ENCODE data around the gene CEMIP.

Gene CEMIP

DNA sequence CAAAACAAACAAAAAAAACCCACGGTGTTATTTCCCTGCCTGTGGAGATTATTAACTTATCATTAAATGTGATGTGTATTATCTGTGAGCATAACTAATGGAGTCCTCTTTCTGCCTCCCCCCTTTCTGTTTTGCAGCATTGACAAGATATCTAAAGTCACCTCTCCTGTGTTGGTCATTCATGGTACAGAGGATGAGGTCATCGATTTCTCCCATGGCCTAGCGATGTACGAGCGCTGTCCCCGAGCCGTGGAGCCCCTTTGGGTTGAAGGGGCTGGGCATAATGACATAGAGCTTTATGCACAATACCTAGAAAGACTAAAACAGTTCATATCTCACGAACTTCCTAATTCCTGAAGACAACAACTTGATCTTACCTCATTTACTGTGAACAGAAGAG, 25.2 kb upstream of the CEMIP start:
- no peaks in the 10 kb centered on the region for H3K9me2 ChIP-seq (replicated peaks; ENCODE audit: insufficient read depth, low read length)
- no peaks in the 10 kb centered on the region for H3K79me2 ChIP-seq (ENCODE audit: low read length)
- TF ChIP-seq CTCF (IDR thresholded peaks at IDR 0.05; ENCODE audit: low read length) = no peak
- no peak for TF ChIP-seq EZH2 (optimal IDR thresholded peaks at IDR 0.05; ENCODE audit: low read depth, low read length)
- no peak for TF ChIP-seq EZH2phosphoT487 (IDR thresholded peaks at IDR 0.05; ENCODE audit: low read length)
- no peaks in the 10 kb centered on the region for H3F3A ChIP-seq (ENCODE audit: insufficient read depth, low read length)
- no peaks in the 10 kb centered on the region for H3K9me3 ChIP-seq (replicated peaks; ENCODE audit: insufficient read depth, low read length)
- DNase-seq = no peak
- H3K4me3 ChIP-seq (ENCODE audit: low read length) = no peak overlapping the region
- H3K27me3 ChIP-seq (replicated peaks; ENCODE audit: insufficient read depth, low read length) = no peaks in the 10 kb centered on the region
- H2AFZ ChIP-seq (ENCODE audit: low read length) = no peak overlapping the region
- no peak overlapping the region for H3K4me2 ChIP-seq (ENCODE audit: low read depth, low read length)
- no peak overlapping the region for H3K27ac ChIP-seq (ENCODE audit: low read length)
- H3K36me3 ChIP-seq (replicated peaks; ENCODE audit: insufficient read depth, low read length) = no peaks in the 10 kb centered on the region
- no peaks in the 10 kb centered on the region for H4K20me1 ChIP-seq (ENCODE audit: insufficient read depth, low read length)
- H3K9ac ChIP-seq (ENCODE audit: low read length) = no peak overlapping the region
- no peaks in the 10 kb centered on the region for H3K4me1 ChIP-seq (ENCODE audit: low read length)

GRCh38 chr15:80755885-80756284, 23.3 kb upstream of the CEMIP start:
- H3K9ac ChIP-seq (ENCODE audit: low read length) = no peak overlapping the region
- H3K9me3 ChIP-seq (replicated peaks; ENCODE audit: insufficient read depth, low read length) = no peaks in the 10 kb centered on the region
- H3K36me3 ChIP-seq (replicated peaks; ENCODE audit: insufficient read depth, low read length) = no peaks in the 10 kb centered on the region
- no peak for TF ChIP-seq EZH2phosphoT487 (IDR thresholded peaks at IDR 0.05; ENCODE audit: low read length)
- H3K4me2 ChIP-seq (ENCODE audit: low read depth, low read length) = no peak overlapping the region
- no peaks in the 10 kb centered on the region for H3K9me2 ChIP-seq (replicated peaks; ENCODE audit: insufficient read depth, low read length)
- no peak for DNase-seq
- H3K27ac ChIP-seq (ENCODE audit: low read length) = no peak overlapping the region
- no peaks in the 10 kb centered on the region for H3K4me1 ChIP-seq (ENCODE audit: low read length)
- H3K4me3 ChIP-seq (ENCODE audit: low read length) = no peak overlapping the region
- no peaks in the 10 kb centered on the region for H3K79me2 ChIP-seq (ENCODE audit: low read length)
- no peak overlapping the region for H2AFZ ChIP-seq (ENCODE audit: low read length)
- no peaks in the 10 kb centered on the region for H4K20me1 ChIP-seq (ENCODE audit: insufficient read depth, low read length)
- H3F3A ChIP-seq (ENCODE audit: insufficient read depth, low read length) = no peaks in the 10 kb centered on the region
- H3K27me3 ChIP-seq (replicated peaks; ENCODE audit: insufficient read depth, low read length) = no peaks in the 10 kb centered on the region

GRCh38 chr15:80758130-80758745, 20.9 kb upstream of the CEMIP start:
- Histone ChIP-seq H3K9me2 (replicated peaks; ENCODE audit: insufficient read depth, low read length) (no peaks in the 10 kb centered on the region), H3K4me1 (ENCODE audit: low read length) (no peaks in the 10 kb centered on the region), H3K9ac (ENCODE audit: low read length) (no peak overlapping the region), H3K4me3 (ENCODE audit: low read length) (no peak overlapping the region), H3K27me3 (replicated peaks; ENCODE audit: insufficient read depth, low read length) (no peaks in the 10 kb centered on the region), H3K27ac (ENCODE audit: low read length) (no peak overlapping the region), H3K79me2 (ENCODE audit: low read length) (no peaks in the 10 kb centered on the region), H3F3A (ENCODE audit: insufficient read depth, low read length) (no peaks in the 10 kb centered on the region), H3K9me3 (replicated peaks; ENCODE audit: insufficient read depth, low read length) (no peaks in the 10 kb centered on the region), H3K4me2 (ENCODE audit: low read depth, low read length) (no peak overlapping the region), H3K36me3 (replicated peaks; ENCODE audit: insufficient read depth, low read length) (no peaks in the 10 kb centered on the region), H2AFZ (ENCODE audit: low read length) (no peak overlapping the region), H4K20me1 (ENCODE audit: insufficient read depth, low read length) (no peaks in the 10 kb centered on the region)
- no peak for DNase-seq
- TF ChIP-seq EZH2 (optimal IDR thresholded peaks at IDR 0.05; ENCODE audit: low read depth, low read length) (no peak), CTCF (IDR thresholded peaks at IDR 0.05; ENCODE audit: low read length) (no peak), EZH2phosphoT487 (IDR thresholded peaks at IDR 0.05; ENCODE audit: low read length) (no peak)

DNA sequence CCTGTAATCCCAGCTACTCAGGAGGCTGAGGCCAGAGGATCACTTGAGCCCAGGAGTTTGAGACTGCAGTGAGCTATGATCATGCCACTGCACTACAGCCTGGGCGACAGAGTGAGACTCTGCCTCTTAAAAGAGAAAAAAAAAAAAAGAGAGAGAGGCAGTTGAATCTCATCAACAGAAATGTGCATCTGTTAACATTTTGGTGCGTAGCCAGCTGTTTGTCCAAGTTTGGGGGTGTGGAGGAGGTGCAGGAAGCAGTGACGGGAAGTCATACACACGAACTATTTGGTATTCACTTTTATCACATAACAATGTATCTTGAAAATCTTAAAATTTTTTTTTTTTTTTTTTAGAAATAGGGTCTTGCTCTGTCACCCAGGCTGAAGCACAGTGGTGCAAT, 18.2 kb upstream of the CEMIP start:
- Histone ChIP-seq H3K9me3 (replicated peaks; ENCODE audit: insufficient read depth, low read length) (no peaks in the 10 kb centered on the region), H3F3A (ENCODE audit: insufficient read depth, low read length) (no peaks in the 10 kb centered on the region), H3K4me3 (ENCODE audit: low read length) (no peak overlapping the region), H3K79me2 (ENCODE audit: low read length) (no peaks in the 10 kb centered on the region), H3K4me2 (ENCODE audit: low read depth, low read length) (no peak overlapping the region), H3K27me3 (replicated peaks; ENCODE audit: insufficient read depth, low read length) (no peaks in the 10 kb centered on the region), H3K4me1 (ENCODE audit: low read length) (no peaks in the 10 kb centered on the region), H2AFZ (ENCODE audit: low read length) (no peak overlapping the region), H3K9ac (ENCODE audit: low read length) (no peak overlapping the region), H3K9me2 (replicated peaks; ENCODE audit: insufficient read depth, low read length) (no peaks in the 10 kb centered on the region), H3K27ac (ENCODE audit: low read length) (no peak overlapping the region), H4K20me1 (ENCODE audit: insufficient read depth, low read length) (no peaks in the 10 kb centered on the region), H3K36me3 (replicated peaks; ENCODE audit: insufficient read depth, low read length) (no peaks in the 10 kb centered on the region)
- no peak for DNase-seq
- no peak for TF ChIP-seq EZH2 (optimal IDR thresholded peaks at IDR 0.05; ENCODE audit: low read depth, low read length)
- no peak for TF ChIP-seq EZH2phosphoT487 (IDR thresholded peaks at IDR 0.05; ENCODE audit: low read length)
- TF ChIP-seq CTCF (IDR thresholded peaks at IDR 0.05; ENCODE audit: low read length) = no peak

Data from MM.1S (cell line).